Common myeloid progenitor, CD34-positive (primary cell): ENCODE measurements around the gene FANCL.
A peak's percentile ranks its signal among the peaks of the same experiment; 100 is the strongest.
"Not testable (repeated sequence)": the region's sequence is repeated elsewhere in the genome, so short reads cannot be mapped to it uniquely, and the experiment has no call there.

Experiments used
- CTCF ChIA-PET: fragments of 350-600 bp; sonication (Branson Sonifier 250); formaldehyde crosslinking; loops from one replicate; lab custom pipeline; 2021; ENCODE audit warnings: antibody characterized with exemption; lab: Charles Lee
- POLR2A ChIA-PET: fragments of 350-600 bp; sonication (Branson Sonifier 250); formaldehyde crosslinking; loops from one replicate; lab custom pipeline; 2021; ENCODE audit warnings: antibody characterized with exemption; lab: Charles Lee
- DNase-seq, 3 donors: peaks; one replicate each; pipeline versions ENCODE4 v3.0.0 to v3.0.0-alpha.2; 2013
- H3K27ac ChIP-seq, 2 experiments: 1 replicate in 1 of 2; 2 replicates in 1 of 2; pipeline ENCODE4 v1.7.0; 2013; ENCODE audit warnings: inconsistent platforms in 2 of 2, low read length in 2 of 2, mild to moderate bottlenecking in 2 of 2, low read depth in 1 of 2, moderate library complexity in 1 of 2; ENCODE audit not compliant: severe bottlenecking in 2 of 2, insufficient read depth in 1 of 2, poor library complexity in 1 of 2
- H3K27me3 ChIP-seq, 5 experiments: replicated peaks in 2 of 5; 1 replicate in 3 of 5; 2 replicates in 2 of 5; pipeline versions ENCODE4 v1.6.1 to v1.7.0; 2013; ENCODE audit warnings: low read length in 4 of 5, mild to moderate bottlenecking in 2 of 5, moderate library complexity in 2 of 5, inconsistent platforms in 1 of 5; ENCODE audit not compliant: insufficient read depth in 5 of 5, control insufficient read depth in 4 of 5
- H3K36me3 ChIP-seq, 4 experiments: 1 replicate in 2 of 4; 2 replicates in 2 of 4; pipeline versions ENCODE4 v1.6.1 to v1.7.0; 2013; ENCODE audit warnings: low read length in 3 of 4, control low read depth in 1 of 4, mild to moderate bottlenecking in 1 of 4; ENCODE audit not compliant: control insufficient read depth in 4 of 4, insufficient read depth in 4 of 4
- H3K4me1 ChIP-seq, 4 experiments: 1 replicate in 3 of 4; 2 replicates in 1 of 4; pipeline versions ENCODE4 v1.6.1 to v1.7.1; 2013; ENCODE audit warnings: low read length in 3 of 4, mild to moderate bottlenecking in 3 of 4, control low read depth in 1 of 4, inconsistent platforms in 1 of 4, moderate library complexity in 1 of 4; ENCODE audit not compliant: control insufficient read depth in 4 of 4, insufficient read depth in 4 of 4; ENCODE audit errors: control extremely low read depth in 1 of 4
- H3K4me3 ChIP-seq, 7 experiments: 1 replicate in 4 of 7; 2 replicates in 3 of 7; pipeline versions ENCODE4 v1.5.1 to v1.7.0; 2013; ENCODE audit warnings: mild to moderate bottlenecking in 7 of 7, low read length in 6 of 7, moderate library complexity in 6 of 7, inconsistent platforms in 2 of 7, low read depth in 2 of 7, control low read depth in 1 of 7; ENCODE audit not compliant: insufficient read depth in 4 of 7, control insufficient read depth in 1 of 7; ENCODE audit errors: extremely low read depth in 1 of 7
- H3K9me3 ChIP-seq, 5 experiments: 1 replicate in 4 of 5; 2 replicates in 1 of 5; pipeline versions ENCODE4 v1.6.1 to v1.7.1; 2013; ENCODE audit warnings: low read length in 4 of 5, mild to moderate bottlenecking in 2 of 5, inconsistent platforms in 1 of 5, low read depth in 1 of 5, moderate library complexity in 1 of 5; ENCODE audit not compliant: control insufficient read depth in 4 of 5, insufficient read depth in 2 of 5; ENCODE audit errors: control extremely low read depth in 1 of 5
- WGBS: methylation state at CpG from one replicate; pipeline ENCODE4 v1.1.5; 2013; ENCODE audit not compliant: insufficient coverage; 5-methylcytosine and 5-hydroxymethylcytosine counted together

Gene FANCL

DNA sequence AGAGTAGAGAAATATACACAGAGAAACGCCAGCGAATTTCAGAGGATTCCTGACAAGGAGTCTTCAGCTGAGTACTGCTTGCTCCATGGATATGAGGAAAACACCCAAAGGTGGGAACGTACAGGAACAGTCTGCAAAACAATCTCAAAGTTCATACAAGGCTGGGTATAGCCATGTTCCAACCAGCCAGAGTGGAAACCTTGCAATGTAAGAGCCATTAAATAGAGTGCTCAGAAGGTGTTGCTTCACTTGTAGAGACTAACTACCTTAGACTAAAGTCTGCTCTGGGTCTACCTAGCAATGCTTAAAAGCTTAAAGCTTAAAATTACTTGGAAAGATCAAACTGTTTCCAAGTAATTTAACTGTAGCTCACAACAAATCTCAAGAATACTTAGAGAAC is 6.0 kb downstream of the FANCL start:
- Histone ChIP-seq H3K9me3 (peaks cover 0 to 3% (median 0%) of the 10 kb centered on the region in 5 experiments), H3K27ac (no peak overlapping the region), H3K4me1 (peaks cover 0 to 22% (median 15%) of the 10 kb centered on the region in 4 experiments), H3K27me3 (no peaks in the 10 kb centered on the region), H3K36me3 (peaks cover 0 to 6% (median 1%) of the 10 kb centered on the region in 4 experiments), H3K4me3 (no peak overlapping the region)
- no peak for DNase-seq
- ChIA-PET POLR2A (no interaction called here), CTCF (no interaction called here)
- 90% methylated on average over 2 of the region's 3 CpGs for WGBS

DNA sequence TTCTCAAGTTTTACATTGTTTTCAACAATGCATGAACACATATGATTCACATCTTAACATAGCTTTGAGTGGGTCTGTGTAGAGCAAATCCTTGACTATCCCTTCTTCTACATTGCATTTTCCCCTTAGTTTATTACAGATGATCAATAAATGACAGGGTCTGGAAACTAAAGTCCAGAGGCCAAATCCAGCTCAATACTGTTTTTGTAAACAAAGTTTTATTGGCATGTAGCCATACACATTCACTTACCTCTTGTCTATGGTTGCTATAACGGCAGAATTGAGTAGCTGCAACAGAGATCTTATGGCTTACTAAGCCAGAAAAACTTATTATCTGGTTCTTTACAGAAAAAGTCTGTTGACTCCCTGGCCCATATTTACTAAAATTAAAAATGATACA is 12.8 kb downstream of the FANCL start:
- H3K27ac ChIP-seq, result no peak overlapping the region
- DNase-seq, result no peak
- peaks cover 4 to 20% (median 10%) of the 10 kb centered on the region in 4 experiments for H3K36me3 ChIP-seq
- no peaks in the 10 kb centered on the region for H3K4me1 ChIP-seq
- ChIA-PET CTCF (no interaction called here), POLR2A (no interaction called here)
- no peak overlapping the region for H3K4me3 ChIP-seq
- WGBS, result 100% methylated on average over 1 of the region's 1 CpG
- no peaks in the 10 kb centered on the region for H3K9me3 ChIP-seq
- H3K27me3 ChIP-seq, result no peaks in the 10 kb centered on the region

GRCh38 chr2:58227171-58227917 is 13.8 kb downstream of the FANCL start:
- H3K27me3 ChIP-seq, result no peaks in the 10 kb centered on the region
- no peaks in the 10 kb centered on the region for H3K9me3 ChIP-seq
- H3K36me3 ChIP-seq, result peaks cover 4 to 20% (median 10%) of the 10 kb centered on the region in 4 experiments
- ChIA-PET POLR2A (no interaction called here), CTCF (no interaction called here)
- no peak for DNase-seq
- WGBS, result 97% methylated on average over 13 of the region's 16 CpGs
- H3K4me3 ChIP-seq, result no peak overlapping the region
- no peak overlapping the region for H3K27ac ChIP-seq
- H3K4me1 ChIP-seq, result no peaks in the 10 kb centered on the region

- WGBS, result 100% methylated on average over 2 of the region's 2 CpGs
- H3K4me1 ChIP-seq, result no peaks in the 10 kb centered on the region
- H3K27me3 ChIP-seq, result no peaks in the 10 kb centered on the region
- POLR2A ChIA-PET, result no interaction called here
- DNase-seq, result peak in 2 of 3 donors; percentile 13 to 26
- no peak overlapping the region for H3K27ac ChIP-seq
- CTCF ChIA-PET, result no interaction called here
- H3K4me3 ChIP-seq, result no peak overlapping the region
- H3K9me3 ChIP-seq, result no peaks in the 10 kb centered on the region
- H3K36me3 ChIP-seq, result peaks cover 5 to 33% (median 14%) of the 10 kb centered on the region in 4 experiments
Observed at GRCh38 chr2:58221909-58222308, 19.2 kb downstream of the FANCL start.

GRCh38 chr2:58215429-58215828 is 25.7 kb downstream of the FANCL start:
- no CpG with 5 or more reads among the region's 1 CpG for WGBS
- Histone ChIP-seq H3K36me3 (peaks cover 27 to 76% (median 50%) of the 10 kb centered on the region in 4 experiments), H3K9me3 (peaks cover 0 to 13% (median 6%) of the 10 kb centered on the region in 5 experiments), H3K4me3 (no peak overlapping the region), H3K4me1 (no peaks in the 10 kb centered on the region), H3K27me3 (no peaks in the 10 kb centered on the region), H3K27ac (no peak overlapping the region)
- CTCF ChIA-PET, result interaction anchor here (1.4 kb wide), 1 partner anchor 10 kb away, joined by 6 read pairs; no protein-coding TSS in a partner anchor
- no peak for DNase-seq
- POLR2A ChIA-PET, result interaction anchor here (0.6 kb wide), 1 partner anchor 22 kb away, joined by 3 read pairs; no protein-coding TSS in a partner anchor

DNA sequence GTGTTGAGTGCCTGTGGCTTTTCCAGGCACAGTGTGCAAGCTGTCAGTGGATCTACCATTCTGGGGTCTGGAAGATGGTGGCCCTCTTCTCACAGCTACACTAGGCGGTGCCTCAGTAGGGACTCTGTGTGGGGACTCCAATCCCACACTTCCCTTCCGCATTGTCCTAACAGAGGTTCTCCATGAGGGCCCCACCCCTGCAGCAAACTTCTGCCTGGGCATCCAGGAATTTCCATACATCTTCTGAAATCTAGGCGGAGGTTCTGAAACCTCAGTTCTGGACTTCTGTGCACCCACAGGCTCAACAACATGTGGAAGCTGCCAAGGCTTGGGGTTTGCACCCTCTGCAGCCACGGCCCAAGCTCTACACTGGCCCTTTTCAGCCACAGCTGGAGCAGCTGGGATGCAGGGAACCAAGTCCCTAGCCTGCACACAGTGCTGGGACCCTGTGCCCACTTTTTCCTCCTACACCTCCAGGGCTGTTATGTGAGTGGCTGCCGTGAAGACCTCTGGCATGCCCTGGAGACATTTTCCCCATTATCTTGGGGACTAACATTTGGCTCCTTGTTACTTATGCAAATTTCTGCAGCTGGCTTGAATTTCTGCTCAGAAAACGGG is 30.1 kb downstream of the FANCL start:
- CTCF ChIA-PET, result not testable (repeated sequence)

GRCh38 chr2:58207189-58207588 is 33.9 kb downstream of the FANCL start:
- Histone ChIP-seq H3K4me3 (no peak overlapping the region), H3K36me3 (peaks cover 4 to 31% (median 17%) of the 10 kb centered on the region in 4 experiments), H3K4me1 (no peaks in the 10 kb centered on the region), H3K27ac (no peak overlapping the region), H3K9me3 (peaks cover 0 to 11% (median 6%) of the 10 kb centered on the region in 5 experiments), H3K27me3 (no peaks in the 10 kb centered on the region)
- 100% methylated on average over 2 of the region's 3 CpGs for WGBS
- DNase-seq, result no peak
- POLR2A ChIA-PET, result no interaction called here
- CTCF ChIA-PET, result no interaction called here

More for the DNA sequence above, 30.1 kb downstream of the FANCL start:
- DNase-seq, H3K27me3 ChIP-seq, H3K4me3 ChIP-seq, H3K27ac ChIP-seq, H3K4me1 ChIP-seq, POLR2A ChIA-PET: not testable (repeated sequence)
- Histone ChIP-seq H3K9me3 (peaks cover 0 to 13% (median 6%) of the 10 kb centered on the region in 5 experiments), H3K36me3 (peaks cover 22 to 60% (median 41%) of the 10 kb centered on the region in 4 experiments)
- 100% methylated on average over 5 of the region's 6 CpGs for WGBS
